GM19023 (cell line): ENCODE results near the gene POU4F3.

Experiments used
- ATAC-seq: cut with Tn5 transposase; IDR thresholded peaks from one replicate; pipeline ENCODE4 v1.9.1; 2021; ENCODE audit warnings: mild to moderate bottlenecking, moderate library complexity; ENCODE audit not compliant: unreplicated experiment

Gene POU4F3

DNA sequence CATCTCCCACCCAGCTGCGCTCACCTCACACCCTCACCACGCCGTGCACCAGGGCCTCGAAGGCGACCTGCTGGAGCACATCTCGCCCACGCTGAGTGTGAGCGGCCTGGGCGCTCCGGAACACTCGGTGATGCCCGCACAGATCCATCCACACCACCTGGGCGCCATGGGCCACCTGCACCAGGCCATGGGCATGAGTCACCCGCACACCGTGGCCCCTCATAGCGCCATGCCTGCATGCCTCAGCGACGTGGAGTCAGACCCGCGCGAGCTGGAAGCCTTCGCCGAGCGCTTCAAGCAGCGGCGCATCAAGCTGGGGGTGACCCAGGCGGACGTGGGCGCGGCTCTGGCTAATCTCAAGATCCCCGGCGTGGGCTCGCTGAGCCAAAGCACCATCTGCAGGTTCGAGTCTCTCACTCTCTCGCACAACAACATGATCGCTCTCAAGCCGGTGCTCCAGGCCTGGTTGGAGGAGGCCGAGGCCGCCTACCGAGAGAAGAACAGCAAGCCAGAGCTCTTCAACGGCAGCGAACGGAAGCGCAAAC is 1.1 kb downstream of the POU4F3 start:
- no peak for ATAC-seq

- ATAC-seq: no peak
These were observed 1.8 kb downstream of the POU4F3 start for GRCh38 chr5:146340260-146341081.

GRCh38 chr5:146341854-146342253 is 3.2 kb downstream of the POU4F3 start:
- no peak for ATAC-seq

DNA sequence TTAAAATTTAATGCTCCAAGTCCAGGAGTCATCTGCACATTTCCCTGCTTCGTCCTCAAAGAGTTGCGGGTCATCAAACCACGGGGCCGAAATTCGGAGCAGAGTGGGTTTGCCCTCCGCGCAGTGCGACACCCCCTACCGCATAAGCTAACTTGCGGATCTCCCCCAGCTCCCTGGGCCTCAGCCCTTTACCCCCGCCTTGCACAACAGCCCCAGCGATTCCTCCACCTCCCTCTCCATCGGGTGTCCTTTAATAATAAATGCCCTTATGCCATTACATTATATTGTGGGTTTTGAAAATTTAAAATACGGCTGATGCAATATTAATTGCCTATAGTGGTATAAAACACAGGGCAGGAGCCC is 3.9 kb downstream of the POU4F3 start:
- no peak for ATAC-seq

DNA sequence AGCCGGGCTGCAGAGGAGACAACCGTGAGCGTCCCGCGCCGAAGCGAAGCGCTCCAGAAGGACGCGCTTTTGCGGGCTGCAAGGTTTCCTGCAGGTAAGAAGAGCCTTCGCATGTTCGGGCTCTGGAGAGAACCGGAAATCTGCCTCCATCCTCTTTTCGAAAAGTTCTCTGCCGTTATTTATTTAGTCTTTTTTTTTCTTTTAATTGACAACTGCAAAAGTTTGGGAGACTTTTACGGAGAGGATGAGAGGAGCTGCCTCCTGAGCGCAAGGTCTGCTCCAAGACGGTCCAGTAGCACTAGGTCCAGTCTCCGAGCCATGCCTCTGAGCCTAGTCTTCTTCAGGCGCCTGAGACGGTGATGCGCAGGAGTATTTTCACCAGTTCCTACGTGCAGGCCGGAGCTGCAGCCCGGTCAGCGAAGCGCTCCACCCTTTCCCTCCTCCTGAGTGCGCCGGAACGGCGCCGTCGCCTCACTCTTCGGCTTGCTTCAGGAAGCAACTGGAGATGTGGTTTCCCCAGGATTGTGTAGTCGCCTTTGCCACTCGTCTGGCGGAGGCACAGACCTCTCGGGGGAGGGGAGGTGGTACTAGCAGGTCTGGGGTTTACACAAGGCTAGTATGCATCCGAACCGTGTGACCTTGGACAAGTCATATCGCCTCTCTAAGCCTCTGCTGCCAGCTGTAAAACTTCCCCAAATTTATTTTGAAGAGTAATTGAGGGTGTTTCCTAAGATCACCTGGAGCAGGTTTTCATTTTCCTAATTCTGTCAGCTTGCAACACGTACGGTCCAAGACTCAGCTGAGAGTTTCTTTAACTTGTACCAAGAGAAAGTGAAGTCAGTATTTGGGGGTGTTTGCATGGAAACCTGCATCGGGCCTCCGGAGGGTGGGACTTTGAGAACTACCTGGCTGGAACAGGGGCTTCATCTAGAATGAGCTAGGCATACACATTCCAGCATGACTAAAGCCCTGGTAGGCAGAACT is 4.5 kb downstream of the POU4F3 start:
- ATAC-seq: no peak

GRCh38 chr5:146344155-146345118 is 5.8 kb downstream of the POU4F3 start:
- no peak for ATAC-seq

DNA sequence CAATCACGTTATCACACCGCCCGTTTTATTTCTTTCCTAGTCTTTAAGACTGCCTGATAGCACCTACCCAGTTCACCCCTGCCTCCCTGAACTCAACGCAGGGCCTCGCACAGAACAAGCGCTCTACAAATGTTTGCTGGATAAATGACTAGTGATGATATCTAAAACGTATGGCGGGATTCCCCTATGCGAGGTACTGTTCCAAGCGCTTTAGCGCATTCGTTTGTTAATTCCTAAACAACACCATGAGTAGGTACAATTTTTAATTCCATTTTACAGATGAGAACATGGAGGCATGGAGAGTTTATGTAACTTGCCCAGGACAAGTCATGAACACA is 6.6 kb downstream of the POU4F3 start:
- no peak for ATAC-seq

DNA sequence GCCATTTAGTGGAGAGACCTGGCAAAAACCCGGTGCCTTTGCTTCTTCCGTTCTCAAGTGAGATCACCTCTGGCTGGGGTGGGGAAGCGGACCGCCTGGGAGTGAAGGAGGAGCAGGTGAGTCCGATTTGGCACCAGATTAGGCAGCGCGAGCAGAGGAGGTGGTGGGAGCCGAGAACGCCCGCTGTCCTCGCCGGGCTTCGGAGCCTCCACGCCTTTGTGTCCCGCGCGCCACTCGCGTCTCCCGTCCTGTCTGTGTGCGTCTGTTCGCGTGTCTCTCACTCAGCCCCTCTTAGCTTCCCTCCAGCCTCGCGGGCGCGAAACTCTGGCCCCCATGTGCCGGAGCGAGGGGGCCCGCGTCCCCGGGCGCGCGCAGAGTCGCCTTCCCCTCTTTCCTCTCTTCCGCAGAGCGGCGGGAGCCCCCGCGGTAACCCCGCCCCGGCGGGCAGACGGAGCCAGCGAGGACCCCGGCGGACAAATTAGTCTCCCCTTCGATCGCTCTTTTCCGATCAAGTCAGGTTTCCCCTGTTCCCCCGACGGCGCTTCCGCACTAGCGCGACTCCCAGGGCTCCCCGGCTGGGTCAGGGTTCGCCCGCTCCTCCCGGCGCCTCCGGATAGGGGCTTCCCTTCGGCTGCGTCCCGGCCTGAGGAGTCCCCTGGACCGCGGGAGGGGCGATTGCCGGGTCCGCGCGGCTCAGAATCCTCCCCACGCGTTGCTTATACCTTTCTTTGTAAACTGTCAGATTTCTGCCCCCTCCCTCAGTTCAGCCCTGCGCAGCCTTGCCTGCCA is 7.1 kb downstream of the POU4F3 start:
- ATAC-seq: no peak

GRCh38 chr5:146357126-146357525 is 18.5 kb downstream of the POU4F3 start:
- no peak for ATAC-seq

DNA sequence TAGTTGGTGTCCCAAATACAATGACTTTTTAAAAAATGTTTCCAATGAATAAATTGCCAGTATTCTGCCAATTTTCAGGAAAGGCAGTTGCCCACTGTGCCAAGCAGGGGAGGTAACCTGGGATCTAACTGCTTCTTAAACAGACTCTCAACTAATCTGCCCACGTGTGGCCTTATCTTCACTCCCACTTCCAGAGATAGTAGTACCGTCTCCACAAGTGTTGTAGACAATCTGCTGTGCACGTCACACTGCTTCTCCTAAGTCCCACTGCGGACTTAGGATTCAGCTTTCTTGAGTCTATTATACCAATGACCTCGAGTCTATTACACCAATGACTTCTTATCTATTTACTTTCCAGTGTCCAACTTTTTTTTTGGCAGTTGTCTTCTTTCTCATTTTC is 21.2 kb downstream of the POU4F3 start:
- ATAC-seq: no peak

GRCh38 chr5:146363161-146363874 is 24.7 kb downstream of the POU4F3 start:
- ATAC-seq: no peak

- no peak for ATAC-seq
These were observed 27.0 kb downstream of the POU4F3 start for GRCh38 chr5:146365618-146366017.

- no peak for ATAC-seq
These were observed 28.3 kb downstream of the POU4F3 start for GRCh38 chr5:146366904-146367303.

GRCh38 chr5:146368137-146368536 is 29.5 kb downstream of the POU4F3 start:
- no peak for ATAC-seq

GRCh38 chr5:146369691-146370090 is 31.1 kb downstream of the POU4F3 start:
- no peak for ATAC-seq

- ATAC-seq: no peak
These were observed 38.2 kb downstream of the POU4F3 start for GRCh38 chr5:146376821-146377220.

DNA sequence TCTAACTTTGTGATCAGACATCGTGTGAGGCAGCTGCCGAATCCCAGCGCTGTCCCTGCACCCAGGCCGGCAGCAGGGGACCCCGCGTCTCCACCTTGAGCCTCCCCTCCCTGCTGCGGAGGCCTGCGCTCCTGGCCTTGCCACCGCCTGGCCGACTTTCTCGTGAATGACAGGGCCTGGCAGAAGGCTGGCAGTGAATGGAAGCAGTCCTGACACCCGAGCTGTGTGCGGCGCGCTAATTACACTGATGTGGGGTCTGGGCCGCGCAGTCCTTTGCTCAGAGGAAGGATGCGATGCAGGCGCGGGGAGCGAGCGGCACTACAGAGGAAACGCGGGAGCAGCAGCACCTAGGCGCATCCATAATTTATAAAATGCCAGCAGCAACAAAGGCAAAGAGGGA is 40.3 kb downstream of the POU4F3 start:
- ATAC-seq: no peak

DNA sequence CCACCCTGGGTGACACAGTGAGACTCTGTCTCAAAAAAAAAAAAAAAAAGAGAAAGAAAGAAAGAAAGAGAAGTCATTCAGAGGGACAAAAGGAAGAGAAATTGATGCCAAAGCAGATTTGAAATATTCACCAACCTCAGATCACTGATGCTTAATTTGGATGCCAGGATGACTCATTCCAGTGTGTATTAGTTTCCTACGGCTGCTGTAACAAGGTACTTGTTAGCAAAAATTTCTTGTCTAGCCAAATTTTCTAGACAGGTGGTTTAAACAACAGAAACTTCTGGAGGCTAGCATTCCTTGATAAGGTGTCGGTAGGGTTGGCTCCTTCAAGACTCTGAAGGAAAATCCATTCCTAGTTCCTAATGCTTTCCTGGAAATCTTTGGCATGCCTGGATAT is 42.1 kb downstream of the POU4F3 start:
- ATAC-seq: no peak

DNA sequence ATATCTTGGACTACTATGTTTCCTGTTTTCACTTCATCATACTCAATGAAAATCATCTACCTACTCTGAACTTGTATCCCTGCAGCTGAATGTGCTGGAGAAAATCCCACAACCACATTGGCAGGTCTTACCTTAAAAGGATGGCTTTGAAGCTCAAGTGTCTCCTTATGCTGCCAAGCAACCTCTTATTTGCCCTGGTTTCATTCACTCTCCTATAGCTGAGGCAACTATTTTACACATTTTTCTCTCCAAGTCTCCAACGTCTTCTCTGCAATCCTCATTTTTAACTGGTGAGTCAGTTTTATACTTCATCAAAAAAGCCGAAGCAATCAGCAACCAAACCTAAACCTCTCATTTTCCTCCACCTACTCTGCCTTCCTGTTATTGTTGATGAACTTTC is 49.7 kb downstream of the POU4F3 start:
- ATAC-seq: no peak
